ENCODE results near the gene TOLLIP.
"Not testable (repeated sequence)": the region's sequence is repeated elsewhere in the genome, so short reads cannot be mapped to it uniquely, and the experiment has no call there.

Gene TOLLIP

DNA sequence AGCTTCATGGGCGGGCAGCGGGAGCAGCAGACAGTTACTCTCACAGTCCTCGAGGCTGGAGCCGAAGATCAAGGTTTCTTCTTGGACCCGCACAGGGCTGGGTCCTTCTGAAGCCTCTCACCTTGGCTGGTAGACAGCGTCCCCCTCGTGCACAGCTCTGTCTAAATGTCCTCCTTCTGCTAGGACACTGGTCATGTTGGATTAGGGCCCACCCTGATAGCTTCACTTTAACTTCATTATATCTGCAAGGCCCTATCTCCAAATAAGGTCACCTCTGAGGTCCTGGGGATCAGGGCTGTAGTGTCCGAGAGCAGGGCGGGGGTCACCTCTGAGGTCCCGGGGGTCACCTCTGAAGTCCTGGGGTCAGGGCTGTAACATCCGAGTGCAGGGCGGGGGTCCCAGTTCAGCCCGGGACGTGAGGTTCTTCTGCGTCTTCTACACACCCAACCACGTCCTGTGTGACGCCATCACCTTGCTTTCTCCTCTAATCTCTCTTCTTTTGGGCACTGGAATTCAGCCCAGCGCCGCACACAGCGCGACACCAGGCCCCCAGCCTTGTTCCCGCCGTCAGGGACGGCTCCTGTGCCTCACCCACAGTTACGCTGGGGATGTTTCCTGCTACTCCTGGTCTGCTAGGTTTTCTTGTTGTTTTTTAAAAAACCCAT lies 34.1 kb upstream of the TOLLIP start:
- no peak for DNase-seq

DNA sequence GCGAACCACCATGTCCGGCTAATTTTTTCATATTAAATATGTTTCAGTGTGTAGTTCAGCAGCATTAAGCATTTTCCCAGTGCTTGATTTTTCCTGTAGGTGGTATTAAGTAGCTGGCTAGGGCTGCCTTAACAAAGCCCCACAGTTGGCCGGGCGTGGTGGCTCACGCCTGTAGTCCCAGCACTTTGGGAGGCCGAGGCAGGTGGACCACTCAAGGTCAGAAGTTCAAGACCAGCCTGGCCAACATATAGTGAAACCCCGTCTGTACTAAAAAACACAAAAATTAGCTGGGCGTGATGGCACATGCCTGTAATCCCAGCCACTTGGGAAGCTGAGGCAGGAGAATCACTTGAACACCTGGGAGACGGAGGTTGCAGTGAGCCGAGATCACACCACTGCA lies 33.5 kb upstream of the TOLLIP start:
- DNase-seq: no peak

DNA sequence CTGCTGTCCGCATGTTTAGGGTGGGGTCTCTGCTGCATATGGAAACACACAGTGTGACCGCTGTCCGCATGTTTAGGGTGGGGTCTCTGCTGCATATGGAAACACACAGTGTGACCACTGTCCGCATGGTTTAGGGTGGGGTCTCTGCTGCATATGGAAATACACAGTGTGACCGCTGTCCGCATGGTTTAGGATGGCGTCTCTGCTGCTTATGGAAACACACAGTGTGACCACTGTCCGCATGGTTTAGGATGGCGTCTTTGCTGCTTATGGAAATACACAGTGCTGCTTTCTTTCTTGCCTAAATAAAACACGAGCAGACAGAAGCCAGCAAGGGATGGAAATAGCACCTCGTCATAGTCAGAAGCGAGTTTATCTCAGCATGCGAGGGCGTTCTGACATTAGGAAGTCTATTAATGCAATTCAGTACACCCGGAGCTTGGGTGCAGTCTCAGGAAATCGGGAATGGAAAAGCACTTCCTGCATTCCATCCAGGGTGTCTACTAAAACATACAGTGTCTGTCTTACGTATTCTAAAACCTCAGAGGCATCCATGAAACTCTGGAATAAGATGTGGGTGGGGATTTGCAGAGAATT lies 32.6 kb upstream of the TOLLIP start:
- peak; percentile 7 for DNase-seq

DNA sequence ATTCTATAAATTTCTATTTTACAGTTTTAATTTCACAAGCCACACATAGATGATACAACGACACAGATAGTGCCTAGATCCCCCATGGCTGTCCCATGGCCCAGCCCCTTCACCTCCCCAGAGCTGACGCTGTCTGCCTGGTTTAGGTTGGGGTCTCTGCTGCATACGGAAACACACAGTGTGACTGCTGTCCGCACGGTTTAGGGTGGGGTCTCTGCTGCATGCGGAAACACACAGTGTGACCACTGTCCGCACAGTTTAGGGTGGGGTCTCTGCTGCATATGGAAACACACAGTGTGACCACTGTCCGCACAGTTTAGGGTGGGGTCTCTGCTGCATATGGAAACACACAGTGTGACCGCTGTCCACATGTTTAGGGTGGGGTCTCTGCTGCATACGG lies 31.8 kb upstream of the TOLLIP start:
- DNase-seq: not testable (repeated sequence)

DNA sequence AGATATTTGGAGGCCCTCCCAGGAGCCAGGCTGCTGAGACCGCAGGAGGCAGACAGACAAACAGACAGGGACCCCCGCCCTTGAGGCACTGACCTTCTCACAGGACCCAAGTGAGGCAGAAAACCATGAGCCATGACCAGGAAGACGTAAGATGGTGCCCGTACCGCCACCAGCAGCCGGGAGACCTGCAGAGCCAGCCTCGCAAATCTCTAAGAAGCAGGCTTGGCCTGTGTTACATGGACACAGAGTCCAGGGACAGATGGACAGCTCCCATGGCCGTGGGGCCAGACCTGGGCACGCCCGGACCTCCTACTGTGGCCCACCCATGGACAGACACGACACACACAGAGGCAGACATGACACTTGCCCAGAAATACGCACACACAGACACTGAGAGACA lies 30.7 kb upstream of the TOLLIP start:
- no peak for DNase-seq

DNA sequence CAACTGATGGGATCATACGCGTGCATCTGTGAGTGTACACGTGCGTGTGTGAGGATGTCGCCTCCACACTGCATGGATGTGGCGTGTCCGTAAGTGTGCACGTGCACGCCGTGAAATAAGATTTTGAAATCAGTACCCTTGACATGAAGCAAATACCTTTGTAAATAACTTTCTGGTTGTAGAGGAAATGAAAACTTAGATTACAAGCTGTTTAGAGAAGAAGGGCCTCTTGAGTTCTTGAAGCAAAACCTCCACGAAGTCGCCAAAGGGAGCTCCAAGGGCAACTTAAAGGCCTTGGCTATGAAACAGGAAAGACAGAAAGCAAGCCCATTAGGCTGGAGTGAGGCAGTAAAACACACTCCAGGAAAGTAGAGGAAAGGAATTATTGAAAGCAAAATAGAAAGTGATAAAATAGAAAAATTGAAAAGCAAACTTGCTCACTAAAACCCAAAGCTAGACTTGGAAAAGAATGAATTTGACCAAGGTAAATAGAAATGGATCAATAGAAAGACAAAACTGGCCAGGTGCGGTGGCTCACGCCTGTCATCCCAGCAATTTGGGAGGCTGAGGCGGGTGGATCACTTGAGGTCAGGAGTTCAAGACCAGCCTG lies 29.7 kb upstream of the TOLLIP start:
- DNase-seq: peak; percentile 33

DNA sequence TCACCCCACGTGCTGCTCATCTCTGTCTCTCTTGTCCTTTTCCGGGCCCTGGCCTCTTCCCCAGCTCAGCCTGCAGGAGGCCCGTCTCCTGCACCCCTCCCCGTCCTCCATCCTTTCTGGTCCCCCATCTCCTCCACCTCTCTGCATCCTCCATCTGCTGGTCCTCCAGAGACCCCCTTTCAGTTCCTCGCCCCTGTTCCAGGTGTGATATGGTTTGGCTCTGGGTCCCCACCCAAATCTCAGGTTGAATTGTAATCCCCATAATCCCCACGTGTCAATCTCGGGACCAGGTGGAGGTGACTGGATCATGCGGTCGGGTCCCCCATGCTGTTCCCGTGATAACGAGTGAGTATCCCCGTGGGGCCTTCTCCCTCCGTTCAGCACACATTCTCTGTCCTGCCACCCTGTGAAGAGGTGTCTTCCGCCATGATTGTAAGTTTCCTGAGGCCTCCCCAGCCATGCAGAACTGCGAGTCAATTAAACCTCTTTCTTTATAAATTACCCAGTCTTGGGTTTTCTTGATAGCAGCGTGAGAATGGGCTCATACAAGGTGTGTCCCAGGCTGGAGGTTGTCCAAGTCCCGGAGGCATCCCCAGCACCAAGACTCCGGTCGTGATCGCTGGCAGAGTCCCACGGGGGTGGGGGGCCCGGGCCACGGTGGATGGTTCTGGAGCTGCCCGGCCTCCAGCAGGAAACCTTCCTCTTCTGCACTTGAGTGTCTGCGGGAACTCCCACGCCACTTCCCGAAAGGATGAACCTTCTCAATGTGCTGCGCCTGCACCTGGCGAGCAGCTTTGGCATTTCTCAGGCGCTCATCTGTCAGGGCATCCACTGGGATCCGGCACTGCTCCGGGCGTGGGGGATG lies 29.0 kb upstream of the TOLLIP start:
- DNase-seq: no peak

DNA sequence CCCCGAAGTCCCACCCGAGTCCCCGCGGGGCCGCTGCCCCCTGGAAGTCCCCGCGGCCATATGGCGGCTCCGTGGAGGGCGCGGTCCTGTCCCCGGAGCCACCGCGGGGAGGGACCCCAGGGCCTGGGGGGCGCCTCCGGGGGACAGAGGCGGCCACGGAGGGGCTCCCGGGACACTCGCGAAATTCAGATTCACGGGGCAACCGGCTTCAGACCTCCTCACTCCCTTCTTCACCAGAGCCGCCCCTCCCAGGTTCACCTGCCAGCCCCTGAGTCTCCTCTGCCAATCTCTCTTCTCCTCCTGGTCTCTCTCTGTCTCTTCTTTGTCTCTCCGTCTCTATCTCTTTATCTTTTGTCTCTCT lies 28.2 kb upstream of the TOLLIP start:
- no peak for DNase-seq

DNA sequence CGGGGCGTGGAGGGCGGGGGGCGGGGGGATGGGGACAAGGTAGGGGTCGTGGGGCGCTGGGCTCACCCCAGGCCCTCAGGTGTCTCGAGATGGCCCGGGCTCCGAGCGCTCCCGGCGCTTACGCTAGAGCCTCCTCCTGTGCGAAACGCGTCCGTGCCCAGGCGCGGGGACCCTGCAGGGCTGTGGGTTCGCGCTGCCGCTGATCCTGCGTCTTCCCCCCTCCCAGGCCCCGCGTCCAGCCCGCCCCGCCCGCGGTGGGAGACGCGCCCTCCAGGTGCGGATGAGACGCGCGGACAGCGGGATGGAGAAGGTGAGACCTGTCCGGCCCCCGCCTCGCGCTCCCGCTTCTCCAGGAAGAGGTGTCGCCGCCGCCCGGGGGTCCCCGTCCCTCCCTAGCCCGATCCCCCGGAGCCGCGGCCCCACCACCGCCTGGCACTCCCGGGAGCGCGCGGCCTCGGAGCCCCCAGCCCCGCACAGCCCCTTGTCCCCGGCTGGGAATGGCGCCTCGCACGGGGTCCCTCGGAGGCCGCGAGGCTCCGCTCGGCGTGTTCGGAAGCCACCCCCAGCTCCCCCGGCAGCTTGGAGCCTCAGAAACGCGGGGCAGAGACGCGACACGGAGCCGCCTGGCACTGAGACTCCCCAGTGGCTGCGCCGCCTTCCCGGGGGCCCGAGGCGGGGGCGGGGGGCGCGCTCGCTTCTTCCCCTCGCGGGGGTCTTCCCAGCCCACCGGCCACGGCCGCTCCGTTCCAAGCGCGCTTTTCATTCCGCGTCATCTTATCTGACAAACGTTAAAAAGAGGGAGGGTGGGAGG lies 27.6 kb upstream of the TOLLIP start:
- DNase-seq: no peak

DNA sequence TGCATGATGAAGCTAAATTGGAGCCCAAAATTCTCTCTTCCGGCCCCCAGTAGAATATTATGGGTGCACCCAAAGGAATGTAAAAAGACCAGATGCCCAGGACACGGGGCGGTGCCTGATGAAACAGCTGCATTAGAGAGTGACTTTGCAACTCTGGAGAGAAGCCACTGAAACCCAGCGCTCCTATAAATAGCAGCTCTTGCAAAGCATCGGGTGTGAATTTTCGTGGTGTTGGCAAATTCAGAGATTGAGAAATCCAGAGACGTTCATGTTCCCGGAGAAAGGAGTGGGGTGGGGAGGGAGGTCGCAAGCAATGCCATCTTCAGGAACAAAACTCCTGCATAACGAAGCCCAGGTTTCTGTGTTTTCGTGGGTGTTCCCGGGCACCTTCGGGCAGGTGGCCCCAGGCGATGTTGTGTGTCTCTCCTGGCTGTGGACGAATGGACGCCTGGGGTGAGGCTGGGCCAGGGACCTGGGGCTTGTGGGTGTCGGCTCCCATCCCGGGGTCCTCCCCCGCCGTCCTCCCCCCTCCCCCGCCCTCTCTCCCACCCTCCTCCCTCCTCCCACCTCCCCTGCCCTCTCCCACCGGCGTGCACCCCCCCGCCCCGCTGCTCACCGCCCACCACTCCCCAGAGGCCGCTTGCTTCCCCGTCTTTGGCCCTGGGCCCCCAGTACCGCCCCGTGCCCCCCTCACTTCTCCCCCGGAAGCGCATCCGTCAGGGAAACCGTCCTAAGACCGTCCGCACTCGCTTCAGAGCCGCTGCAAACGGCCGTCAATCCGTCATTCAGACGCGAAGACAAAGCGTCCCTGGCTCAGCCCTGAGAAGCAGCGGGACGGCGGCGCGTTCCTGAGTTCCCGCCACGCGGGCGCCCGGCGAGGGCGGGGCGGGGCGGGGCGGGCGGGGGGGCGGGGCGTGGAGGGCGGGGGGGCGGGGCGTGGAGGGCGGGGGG lies 26.7 kb upstream of the TOLLIP start:
- DNase-seq: peak; percentile 98

DNA sequence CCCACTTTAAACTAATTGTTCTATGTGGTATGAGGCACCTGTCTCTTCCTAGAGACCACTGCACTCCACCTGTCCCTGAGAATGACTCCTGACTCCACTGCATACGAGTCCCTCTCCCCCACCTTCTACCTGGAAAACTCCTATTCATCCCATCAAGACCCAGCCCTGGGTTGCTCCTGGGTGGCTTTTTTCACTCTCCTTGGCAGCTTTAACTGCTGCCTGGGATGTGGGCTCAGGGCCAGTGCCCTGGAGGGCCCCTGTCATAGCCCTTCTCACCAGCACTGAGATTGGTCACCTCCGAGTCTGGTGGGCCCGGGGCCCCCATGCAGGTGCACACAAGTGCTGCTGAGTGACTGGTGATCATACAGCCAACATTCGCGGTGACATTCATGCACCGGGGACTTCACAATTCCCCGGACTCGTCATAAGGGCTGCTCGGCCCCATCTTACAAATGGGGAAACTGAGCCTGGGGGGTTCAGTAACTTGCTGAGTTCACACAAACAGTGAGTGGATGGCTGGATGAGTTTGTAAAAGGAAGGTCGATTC lies 25.9 kb upstream of the TOLLIP start:
- DNase-seq: no peak

DNA sequence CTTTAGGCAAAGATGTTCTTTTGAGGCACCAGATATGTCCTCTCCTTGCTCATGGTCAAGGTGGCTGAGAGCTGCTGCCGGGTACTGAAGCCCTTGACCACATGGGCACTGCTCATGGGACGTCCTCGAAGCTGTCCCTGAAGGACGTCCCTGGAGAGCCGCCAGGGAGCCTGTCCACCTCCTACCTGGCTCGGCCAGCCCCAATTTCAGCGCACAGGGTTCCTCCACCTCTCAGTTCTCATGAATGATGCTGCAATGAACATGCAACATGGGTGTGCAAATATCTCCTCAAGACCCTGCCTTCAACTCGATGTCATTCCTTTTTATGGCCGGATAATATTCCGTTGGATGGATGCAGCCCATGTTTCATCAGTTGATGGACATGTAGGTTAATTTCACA lies 24.4 kb upstream of the TOLLIP start:
- no peak for DNase-seq

DNA sequence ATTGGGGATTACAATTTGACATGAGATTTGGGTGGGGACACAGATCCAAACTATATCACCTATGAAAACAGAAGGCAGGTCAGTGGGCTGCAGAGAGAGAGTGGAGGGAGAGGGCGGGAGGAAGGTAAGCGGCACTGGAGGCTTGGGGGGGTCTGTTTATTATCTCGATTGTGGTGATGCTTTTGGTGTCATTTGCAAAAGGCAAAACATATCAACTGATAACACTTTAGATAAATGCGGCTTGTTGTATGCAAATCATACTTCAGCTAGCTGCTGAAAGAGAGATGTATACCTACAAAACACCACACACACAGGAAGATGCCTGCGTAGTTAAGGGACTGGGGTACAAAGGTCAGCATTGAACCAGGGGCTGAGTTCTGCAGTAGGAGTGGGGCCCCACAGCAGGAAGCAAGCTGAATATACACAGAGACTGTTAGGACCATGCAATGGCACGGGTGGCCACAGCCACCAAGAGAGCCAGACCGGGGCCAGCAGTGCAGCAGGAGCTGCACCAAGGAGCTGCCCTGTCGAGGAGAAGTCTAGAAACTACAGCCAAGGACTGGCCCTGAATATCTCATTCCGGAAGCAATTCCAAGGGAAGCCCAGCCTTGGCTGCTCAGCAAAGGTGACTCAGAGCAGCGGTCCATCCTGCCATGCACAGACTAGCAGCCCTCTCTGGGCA lies 23.8 kb upstream of the TOLLIP start:
- DNase-seq: no peak

DNA sequence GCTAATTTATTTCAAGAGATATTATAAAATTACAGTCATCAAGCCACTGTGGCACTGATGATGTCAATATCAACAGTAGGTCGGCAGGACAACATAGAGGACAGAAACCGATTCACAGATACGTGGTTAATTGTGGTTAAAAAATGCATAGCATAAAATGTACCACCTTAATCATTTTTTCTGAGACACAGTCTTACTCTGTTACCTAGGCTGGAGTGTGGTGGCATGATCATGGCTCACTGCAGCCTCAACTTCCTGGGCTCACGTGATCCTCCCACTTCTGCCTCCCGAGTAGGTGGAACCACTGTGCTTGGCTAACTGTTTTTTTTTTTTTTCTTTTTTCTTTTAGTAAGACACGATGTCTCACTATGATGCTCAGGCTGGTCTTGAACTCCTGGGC lies 21.0 kb upstream of the TOLLIP start:
- DNase-seq: no peak

DNA sequence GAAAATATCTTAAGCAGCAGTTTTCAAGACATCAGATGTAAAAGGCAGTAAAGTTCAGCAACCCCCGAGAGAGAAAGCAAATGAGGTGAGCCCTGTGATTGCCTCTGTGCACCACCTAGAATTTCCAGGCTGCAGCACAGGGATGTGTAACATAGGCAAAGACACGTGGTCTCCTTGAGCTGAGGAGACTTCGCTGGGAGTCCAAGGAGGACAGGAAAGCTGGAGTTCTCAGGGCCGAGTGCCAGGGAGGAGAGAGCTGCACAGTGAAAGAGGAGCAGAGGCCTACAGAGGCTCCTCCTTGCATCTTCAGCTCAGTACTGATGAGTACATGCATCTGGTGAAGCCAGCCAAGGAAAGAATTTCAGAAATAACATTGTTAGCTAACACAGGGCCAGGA lies 17.6 kb upstream of the TOLLIP start:
- DNase-seq: no peak

DNA sequence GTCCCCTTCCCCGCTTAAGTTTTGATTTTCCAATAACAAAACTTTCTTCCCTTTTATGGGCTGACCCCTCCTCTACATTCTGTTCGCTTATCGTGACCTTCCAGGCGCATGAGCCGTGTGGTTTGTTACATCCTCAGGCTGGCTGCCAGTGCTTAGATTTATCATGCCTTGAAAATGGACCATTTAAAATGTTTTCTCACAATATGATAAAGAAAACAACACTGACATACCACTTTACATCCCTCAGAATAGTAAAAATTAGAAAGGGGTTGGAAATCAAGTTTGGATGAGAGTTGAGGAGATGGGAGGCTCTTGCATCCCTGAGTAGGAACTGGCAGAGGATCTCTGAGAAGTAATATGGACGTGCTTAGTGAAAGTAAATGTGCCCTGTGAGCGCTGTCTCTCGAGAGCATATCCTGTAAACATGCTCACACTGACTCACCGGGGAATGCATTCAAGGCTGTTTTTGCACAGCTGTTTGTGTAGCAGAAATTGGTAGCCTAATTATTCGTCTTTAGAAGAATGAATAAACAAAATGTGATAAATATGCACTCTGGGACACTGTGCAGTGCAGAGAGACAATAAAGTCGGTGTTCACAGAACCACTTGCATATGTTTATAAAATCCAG lies 17.1 kb upstream of the TOLLIP start:
- DNase-seq: no peak

DNA sequence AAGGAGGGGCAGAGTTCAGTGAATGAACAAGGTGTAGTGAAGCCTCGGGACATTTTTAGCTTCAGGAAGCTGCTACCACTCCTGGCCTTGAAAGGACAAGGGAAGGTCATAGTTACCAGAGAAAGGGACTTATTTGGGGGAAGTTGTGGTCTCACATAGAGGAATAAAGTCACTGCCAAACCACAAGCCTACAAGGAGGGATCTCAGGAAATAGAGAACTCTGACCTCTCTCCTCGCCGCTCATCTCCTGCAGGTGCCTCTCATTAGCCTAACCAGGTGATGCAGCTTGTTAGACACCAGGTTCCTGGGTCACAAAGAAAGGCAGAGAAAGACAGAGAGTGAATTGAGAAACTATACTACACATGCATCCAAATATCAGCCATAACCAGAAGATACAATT lies 14.3 kb upstream of the TOLLIP start:
- peak; percentile 85 for DNase-seq

DNA sequence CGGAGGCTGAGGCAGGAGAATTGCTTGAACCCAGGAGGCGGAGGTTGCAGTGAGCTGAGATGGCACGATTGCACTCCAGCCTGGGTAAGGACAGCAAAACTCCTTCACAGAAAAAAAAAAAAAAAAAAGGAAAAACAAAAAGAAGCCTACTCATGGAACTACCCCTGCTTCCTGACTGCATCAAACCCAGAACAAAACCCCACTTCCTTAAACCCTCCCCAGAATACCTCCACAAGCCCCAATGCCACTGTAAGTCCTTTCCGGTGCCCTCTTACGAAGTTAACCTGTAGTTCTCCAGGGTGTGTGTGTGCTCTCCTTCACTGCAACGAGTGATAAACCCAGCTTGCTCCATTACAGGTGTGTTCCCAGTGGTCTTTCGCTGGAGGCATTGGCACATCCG lies 8.6 kb upstream of the TOLLIP start:
- peak; percentile 7 for DNase-seq

DNA sequence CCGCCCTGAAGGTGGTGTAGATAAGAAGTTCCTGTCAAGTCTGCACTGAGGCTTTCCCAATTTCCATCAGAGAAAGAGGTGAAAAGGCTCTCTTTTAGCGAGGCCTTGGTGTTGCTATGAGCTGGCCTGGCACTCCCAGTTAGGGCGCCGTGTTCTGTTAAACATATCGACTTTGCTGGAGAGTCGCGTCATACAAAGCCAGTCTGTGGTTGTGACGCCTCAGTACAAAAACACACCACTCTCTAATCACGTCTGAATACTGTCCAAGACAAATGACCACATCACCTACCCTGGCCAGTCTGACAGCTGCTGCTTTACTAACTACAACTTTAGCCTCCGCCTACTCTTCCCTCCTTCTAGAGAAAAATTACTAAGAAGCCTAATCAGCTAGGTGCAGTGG lies 8.0 kb upstream of the TOLLIP start:
- no peak for DNase-seq

DNA sequence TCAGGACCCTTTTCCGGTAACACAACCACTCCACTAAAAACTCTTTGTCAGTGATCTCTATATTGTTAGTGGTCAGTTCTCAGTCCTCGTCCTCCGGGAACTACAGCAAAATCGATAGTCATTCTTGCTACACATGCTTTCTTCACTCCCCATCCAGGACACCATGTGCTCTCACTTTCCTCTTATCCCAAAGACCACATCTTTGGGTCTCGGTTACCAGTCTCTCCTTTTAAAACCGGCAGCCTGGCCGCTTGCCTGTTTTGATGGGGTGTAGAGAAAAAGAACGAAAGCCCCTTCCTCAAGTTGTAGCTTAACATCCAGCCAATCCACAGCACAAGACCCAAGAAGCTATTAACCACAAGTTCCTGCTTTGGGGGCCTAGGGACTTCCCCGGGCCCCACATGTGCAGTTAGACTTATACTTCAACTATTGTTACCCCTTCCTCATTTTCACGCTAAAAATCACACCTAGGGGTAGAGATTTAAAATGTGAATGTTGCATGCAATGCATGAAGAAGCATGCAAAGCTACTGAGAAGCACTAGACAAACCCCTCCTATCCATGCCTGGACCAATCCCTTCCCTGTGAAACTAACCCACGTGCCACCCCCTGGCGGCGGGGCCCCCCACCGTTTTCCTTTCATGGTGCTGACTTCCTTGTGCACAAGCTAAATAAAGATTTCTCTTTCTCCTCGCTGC lies 1.5 kb upstream of the TOLLIP start:
- DNase-seq: peak; percentile 54

Measured in MV-4-11 (cell line).